K562 (cell line): ENCODE data around the gene C4BPB. TPM values are rescaled to one million over a fixed set of nuclear protein-coding genes. Genes with fewer than 3 reads are reported as not detected.

ENCODE experiments used
- ARID2 ChIP-seq: fragments of 450-650 bp; IDR thresholded peaks from 2 replicates; pipeline ENCODE4 v1.6.1; 2017; ENCODE audit warnings: antibody characterized with exemption, mild to moderate bottlenecking
- C11orf30 ChIP-seq: fragments of 450-650 bp; IDR thresholded peaks from 2 replicates; pipeline ENCODE4 v1.6.1; 2016; ENCODE audit warnings: low read depth, mild to moderate bottlenecking
- HSF4 ChIP-seq: fragments of 250-450 bp; sonication (Bioruptor Pico); IDR thresholded peaks from 2 replicates; pipeline ENCODE4 v2.1.2; 2022; ENCODE audit warnings: mild to moderate bottlenecking, moderate library complexity, borderline replicate concordance
- KLF13 ChIP-seq: fragments of 450-650 bp; IDR thresholded peaks from 2 replicates; pipeline ENCODE4 v1.6.1; 2016; ENCODE audit warnings: missing genetic modification characterization, low read depth, mild to moderate bottlenecking, missing compliant biosample characterization, moderate library complexity, borderline replicate concordance
- LCOR ChIP-seq: sonication (generic); formaldehyde crosslinking; IDR thresholded peaks from 2 replicates; pipeline ENCODE4 v1.8.0; 2022; ENCODE audit warnings: mild to moderate bottlenecking, missing genetic modification reagents
- NR2C2 ChIP-seq, 2 experiments: fragments of 200-800 bp in 1 of 2; sonication (Bioruptor generic) in 1 of 2; sonication (generic) in 1 of 2; formaldehyde crosslinking in 1 of 2; IDR thresholded peaks; 2 replicates each; pipeline versions ENCODE4 v1.6.1 to v1.8.0; 2016 to 2022; ENCODE audit warnings: mild to moderate bottlenecking in 1 of 2, missing compliant biosample characterization in 1 of 2, missing genetic modification characterization in 1 of 2, missing genetic modification reagents in 1 of 2
- SOX6 ChIP-seq: fragments of 450-650 bp; IDR thresholded peaks from 2 replicates; pipeline ENCODE4 v1.6.1; 2014; ENCODE audit warnings: mild to moderate bottlenecking
- ZNF384 ChIP-seq: IDR thresholded peaks from 2 replicates; pipeline ENCODE4 v1.6.1; 2012; ENCODE audit warnings: low read depth, low read length, improper control_type of control experiment
- ZNF583 ChIP-seq: fragments of 250-450 bp; sonication (Bioruptor Pico); IDR thresholded peaks from 2 replicates; pipeline ENCODE4 v1.4.0; 2020
- polyA plus RNA-seq, 8 experiments: library from polyadenylated mRNA; depleted of rRNA in 4 of 8; stranded (reverse) in 5 of 8; unstranded in 3 of 8; fragments of >200 nt; fragmentation: Nextera tagmentation in 2 of 8; fragmentation: Illumina TruSeq in 1 of 8; extraction: Ambion mirVana in 2 of 8; extraction: Trizol in 1 of 8; gene quantifications; 2 replicates each; pipeline versions ENCODE4 v1.2.1 to v1.2.3, GENCODE V29; 2011 to 2014; ENCODE audit warnings: inconsistent platforms in 1 of 8, missing spikeins in 1 of 8
- total RNA-seq, 7 experiments: library from RNA; depleted of rRNA in 6 of 7; stranded (reverse); fragments of >200 nt in 6 of 7; fragmentation: Illumina TruSeq in 2 of 7; extraction: Trizol in 2 of 7; gene quantifications; 2 replicates each; pipeline versions ENCODE4 v1.2.1 to v1.2.3, GENCODE V29; 2011 to 2021; ENCODE audit warnings: low replicate concordance in 1 of 7
- TF ChIP-seq, protein P1 (sequence below): sonication (generic); formaldehyde crosslinking; IDR thresholded peaks from 2 replicates; pipeline ENCODE4 v1.4.0; 2020; ENCODE audit warnings: mild to moderate bottlenecking, missing genetic modification reagents
- TF ChIP-seq, protein P2 (sequence below), 2 experiments: IDR thresholded peaks; 2 replicates each; pipeline ENCODE4 v1.6.1; 2012; ENCODE audit warnings: improper control_type of control experiment in 2 of 2, low read depth in 2 of 2, low read length in 2 of 2, borderline replicate concordance in 1 of 2
- TF ChIP-seq, protein P3 (sequence below), 2 experiments: IDR thresholded peaks; 2 replicates each; pipeline ENCODE4 v1.6.1; 2011; ENCODE audit warnings: borderline replicate concordance in 1 of 2, control low read depth in 1 of 2, low read depth in 1 of 2, low read length in 1 of 2, mild to moderate bottlenecking in 1 of 2, mixed read lengths in 1 of 2, moderate library complexity in 1 of 2; ENCODE audit not compliant: insufficient read depth in 1 of 2, insufficient read length in 1 of 2, poor library complexity in 1 of 2, severe bottlenecking in 1 of 2; ENCODE audit errors: extremely low read depth in 1 of 2
- TF ChIP-seq, protein P4 (sequence below): fragments of 450-650 bp; IDR thresholded peaks from 2 replicates; pipeline ENCODE4 v1.6.1; 2016; ENCODE audit warnings: antibody characterized with exemption
- TF ChIP-seq, protein P5 (sequence below): IDR thresholded peaks from 2 replicates; pipeline ENCODE4 v1.6.1; 2011; ENCODE audit warnings: borderline replicate concordance, low read depth, mild to moderate bottlenecking, moderate library complexity, low read length; ENCODE audit not compliant: insufficient read depth, poor library complexity, severe bottlenecking

C4BPB gene
- total and polyA plus RNA-seq, 9 of the 15 experiments (the other 6 are each of a cell fraction or from before 2014, with no cell fraction given), result not detected

DNA sequence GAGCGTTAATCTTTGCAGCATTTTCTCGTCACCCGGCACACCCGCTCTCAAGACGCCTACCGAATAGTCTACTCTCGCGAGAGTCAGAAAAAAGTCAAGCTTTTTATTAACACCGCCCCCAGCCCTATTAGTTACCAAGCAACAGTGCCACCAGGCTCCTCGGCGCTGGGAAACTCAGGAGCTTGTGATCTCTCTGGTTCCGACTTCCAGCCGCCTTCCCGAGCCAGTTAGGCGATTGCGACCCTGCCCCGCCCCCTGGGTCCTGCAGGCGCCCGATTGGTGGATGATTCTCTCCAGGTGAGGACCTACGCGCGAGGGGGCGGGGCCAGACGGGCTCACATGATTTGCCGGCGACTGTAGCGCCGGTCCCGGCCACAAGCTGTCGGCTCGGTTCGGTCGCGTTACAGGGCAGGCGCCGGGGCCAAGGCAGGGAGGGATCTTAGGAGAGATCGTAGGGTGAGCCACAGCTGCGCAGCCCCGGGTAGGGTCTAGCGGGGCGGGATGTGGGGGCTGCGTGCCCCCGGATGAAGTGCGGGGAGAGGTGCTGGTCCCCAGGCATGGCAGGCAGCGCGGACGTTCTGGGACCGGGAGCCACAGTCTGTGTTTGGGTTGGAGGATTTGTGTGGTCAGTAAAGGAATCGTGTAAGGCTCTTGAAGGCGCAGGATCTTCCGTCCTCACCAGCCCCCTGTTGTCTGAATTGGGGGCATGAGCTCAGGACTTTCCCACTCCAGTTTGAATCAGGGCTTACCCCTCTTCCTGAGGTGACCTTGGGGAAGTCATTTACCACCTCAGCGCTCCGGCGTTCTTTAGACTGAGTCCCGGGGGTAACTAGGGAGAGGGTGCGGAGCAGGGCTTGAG lies 35.5 kb upstream of the C4BPB start, which contains the start of gene PFKFB2 (continued):
- TF ChIP-seq, protein P1, sequence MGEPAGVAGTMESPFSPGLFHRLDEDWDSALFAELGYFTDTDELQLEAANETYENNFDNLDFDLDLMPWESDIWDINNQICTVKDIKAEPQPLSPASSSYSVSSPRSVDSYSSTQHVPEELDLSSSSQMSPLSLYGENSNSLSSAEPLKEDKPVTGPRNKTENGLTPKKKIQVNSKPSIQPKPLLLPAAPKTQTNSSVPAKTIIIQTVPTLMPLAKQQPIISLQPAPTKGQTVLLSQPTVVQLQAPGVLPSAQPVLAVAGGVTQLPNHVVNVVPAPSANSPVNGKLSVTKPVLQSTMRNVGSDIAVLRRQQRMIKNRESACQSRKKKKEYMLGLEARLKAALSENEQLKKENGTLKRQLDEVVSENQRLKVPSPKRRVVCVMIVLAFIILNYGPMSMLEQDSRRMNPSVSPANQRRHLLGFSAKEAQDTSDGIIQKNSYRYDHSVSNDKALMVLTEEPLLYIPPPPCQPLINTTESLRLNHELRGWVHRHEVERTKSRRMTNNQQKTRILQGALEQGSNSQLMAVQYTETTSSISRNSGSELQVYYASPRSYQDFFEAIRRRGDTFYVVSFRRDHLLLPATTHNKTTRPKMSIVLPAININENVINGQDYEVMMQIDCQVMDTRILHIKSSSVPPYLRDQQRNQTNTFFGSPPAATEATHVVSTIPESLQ (CRISPR knock-in tag), result no peak; the same call in 1 of the 2 replicates
- TF ChIP-seq C11orf30, result peak; percentile 58
- TF ChIP-seq SOX6, result peak; percentile 63
- peak; percentile 86; the same call in 1 of the 2 replicates for TF ChIP-seq LCOR (CRISPR knock-in tag)
- peak; percentile 91 for TF ChIP-seq ZNF384
- TF ChIP-seq HSF4 (CRISPR knock-in tag), result no peak
- TF ChIP-seq, protein P2, sequence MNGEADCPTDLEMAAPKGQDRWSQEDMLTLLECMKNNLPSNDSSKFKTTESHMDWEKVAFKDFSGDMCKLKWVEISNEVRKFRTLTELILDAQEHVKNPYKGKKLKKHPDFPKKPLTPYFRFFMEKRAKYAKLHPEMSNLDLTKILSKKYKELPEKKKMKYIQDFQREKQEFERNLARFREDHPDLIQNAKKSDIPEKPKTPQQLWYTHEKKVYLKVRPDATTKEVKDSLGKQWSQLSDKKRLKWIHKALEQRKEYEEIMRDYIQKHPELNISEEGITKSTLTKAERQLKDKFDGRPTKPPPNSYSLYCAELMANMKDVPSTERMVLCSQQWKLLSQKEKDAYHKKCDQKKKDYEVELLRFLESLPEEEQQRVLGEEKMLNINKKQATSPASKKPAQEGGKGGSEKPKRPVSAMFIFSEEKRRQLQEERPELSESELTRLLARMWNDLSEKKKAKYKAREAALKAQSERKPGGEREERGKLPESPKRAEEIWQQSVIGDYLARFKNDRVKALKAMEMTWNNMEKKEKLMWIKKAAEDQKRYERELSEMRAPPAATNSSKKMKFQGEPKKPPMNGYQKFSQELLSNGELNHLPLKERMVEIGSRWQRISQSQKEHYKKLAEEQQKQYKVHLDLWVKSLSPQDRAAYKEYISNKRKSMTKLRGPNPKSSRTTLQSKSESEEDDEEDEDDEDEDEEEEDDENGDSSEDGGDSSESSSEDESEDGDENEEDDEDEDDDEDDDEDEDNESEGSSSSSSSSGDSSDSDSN (IDR thresholded peaks at IDR 0.05; ENCODE audit: borderline replicate concordance in 1 of 2, low read depth in 2 of 2, low read length in 2 of 2), result peak; percentile 70 to 75; a peak in 1 of 4 replicates
- no peak for TF ChIP-seq ARID2
- 0 out of 2 replicates have a peak, but pooled peaks have one; percentile 9 for TF ChIP-seq ZNF583 (CRISPR knock-in tag)
- TF ChIP-seq, protein P3, sequence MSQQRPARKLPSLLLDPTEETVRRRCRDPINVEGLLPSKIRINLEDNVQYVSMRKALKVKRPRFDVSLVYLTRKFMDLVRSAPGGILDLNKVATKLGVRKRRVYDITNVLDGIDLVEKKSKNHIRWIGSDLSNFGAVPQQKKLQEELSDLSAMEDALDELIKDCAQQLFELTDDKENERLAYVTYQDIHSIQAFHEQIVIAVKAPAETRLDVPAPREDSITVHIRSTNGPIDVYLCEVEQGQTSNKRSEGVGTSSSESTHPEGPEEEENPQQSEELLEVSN (IDR thresholded peaks at IDR 0.05; ENCODE audit: borderline replicate concordance in 1 of 2, extremely low read depth in 1 of 2, insufficient read depth in 1 of 2, insufficient read length in 1 of 2, low read depth in 1 of 2, low read length in 1 of 2, poor library complexity in 1 of 2, severe bottlenecking in 1 of 2), result peak; percentile 55 to 64
- 0 out of 2 replicates have a peak, but pooled peaks have one; percentile 56 for TF ChIP-seq NR2C2 (CRISPR knock-in tag; IDR thresholded peaks at IDR 0.05)
- TF ChIP-seq NR2C2 (tag; IDR thresholded peaks at IDR 0.05), result peak; percentile 68; the same call in 1 of the 2 replicates
- TF ChIP-seq, protein P4, sequence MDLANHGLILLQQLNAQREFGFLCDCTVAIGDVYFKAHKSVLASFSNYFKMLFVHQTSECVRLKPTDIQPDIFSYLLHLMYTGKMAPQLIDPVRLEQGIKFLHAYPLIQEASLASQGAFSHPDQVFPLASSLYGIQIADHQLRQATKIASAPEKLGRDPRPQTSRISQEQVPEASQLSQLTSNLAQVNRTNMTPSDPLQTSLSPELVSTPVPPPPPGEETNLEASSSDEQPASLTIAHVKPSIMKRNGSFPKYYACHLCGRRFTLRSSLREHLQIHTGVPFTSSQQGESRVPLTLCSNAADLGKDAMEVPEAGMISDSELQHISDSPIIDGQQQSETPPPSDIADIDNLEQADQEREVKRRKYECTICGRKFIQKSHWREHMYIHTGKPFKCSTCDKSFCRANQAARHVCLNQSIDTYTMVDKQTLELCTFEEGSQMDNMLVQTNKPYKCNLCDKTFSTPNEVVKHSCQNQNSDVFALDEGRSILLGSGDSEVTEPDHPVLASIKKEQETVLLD, result peak; percentile 78
- TF ChIP-seq KLF13 (tag), result peak; percentile 64; the same call in 1 of the 2 replicates
- TF ChIP-seq, protein P5, sequence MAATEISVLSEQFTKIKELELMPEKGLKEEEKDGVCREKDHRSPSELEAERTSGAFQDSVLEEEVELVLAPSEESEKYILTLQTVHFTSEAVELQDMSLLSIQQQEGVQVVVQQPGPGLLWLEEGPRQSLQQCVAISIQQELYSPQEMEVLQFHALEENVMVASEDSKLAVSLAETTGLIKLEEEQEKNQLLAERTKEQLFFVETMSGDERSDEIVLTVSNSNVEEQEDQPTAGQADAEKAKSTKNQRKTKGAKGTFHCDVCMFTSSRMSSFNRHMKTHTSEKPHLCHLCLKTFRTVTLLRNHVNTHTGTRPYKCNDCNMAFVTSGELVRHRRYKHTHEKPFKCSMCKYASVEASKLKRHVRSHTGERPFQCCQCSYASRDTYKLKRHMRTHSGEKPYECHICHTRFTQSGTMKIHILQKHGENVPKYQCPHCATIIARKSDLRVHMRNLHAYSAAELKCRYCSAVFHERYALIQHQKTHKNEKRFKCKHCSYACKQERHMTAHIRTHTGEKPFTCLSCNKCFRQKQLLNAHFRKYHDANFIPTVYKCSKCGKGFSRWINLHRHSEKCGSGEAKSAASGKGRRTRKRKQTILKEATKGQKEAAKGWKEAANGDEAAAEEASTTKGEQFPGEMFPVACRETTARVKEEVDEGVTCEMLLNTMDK, result peak; percentile 79
